ENCODE results near the gene PEX16.

DNA sequence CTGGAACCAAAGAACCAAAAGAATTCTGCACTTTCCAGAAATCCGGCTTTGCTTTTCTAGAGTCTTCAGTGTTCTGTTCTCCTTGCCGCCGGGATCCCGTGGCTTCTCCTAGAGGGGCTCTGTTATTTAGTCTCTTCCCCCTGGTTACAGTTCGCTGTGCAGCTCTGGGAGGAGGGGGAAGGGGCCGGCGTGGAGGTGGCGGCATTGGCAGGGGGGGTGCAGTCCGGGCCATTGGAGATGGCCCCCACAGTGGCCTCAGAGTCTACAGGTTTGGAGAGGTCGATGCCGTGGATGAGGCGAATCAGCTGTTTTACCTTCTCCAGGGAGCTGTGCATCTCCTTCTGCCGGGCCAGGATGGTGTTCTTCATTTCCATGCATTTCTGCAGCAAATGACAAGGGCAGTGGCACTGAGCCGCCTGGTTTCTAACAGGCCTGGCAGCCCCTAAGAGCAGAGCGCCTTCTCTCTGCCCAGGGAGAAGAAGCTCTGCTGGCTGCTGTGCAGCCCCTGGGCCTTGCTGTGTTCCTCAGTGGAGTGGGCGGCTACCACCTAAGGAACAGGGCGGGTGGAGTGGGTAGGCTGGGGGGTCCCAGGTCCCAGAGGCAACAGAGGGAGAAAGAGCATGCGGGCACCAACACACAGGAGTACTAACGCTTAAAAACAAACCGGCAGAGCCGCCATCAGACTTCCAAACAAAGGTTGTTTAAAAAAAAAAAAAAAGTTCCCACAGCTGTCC, 16.3 kb upstream of the PEX16 start:
- TF ChIP-seq, protein P1, sequence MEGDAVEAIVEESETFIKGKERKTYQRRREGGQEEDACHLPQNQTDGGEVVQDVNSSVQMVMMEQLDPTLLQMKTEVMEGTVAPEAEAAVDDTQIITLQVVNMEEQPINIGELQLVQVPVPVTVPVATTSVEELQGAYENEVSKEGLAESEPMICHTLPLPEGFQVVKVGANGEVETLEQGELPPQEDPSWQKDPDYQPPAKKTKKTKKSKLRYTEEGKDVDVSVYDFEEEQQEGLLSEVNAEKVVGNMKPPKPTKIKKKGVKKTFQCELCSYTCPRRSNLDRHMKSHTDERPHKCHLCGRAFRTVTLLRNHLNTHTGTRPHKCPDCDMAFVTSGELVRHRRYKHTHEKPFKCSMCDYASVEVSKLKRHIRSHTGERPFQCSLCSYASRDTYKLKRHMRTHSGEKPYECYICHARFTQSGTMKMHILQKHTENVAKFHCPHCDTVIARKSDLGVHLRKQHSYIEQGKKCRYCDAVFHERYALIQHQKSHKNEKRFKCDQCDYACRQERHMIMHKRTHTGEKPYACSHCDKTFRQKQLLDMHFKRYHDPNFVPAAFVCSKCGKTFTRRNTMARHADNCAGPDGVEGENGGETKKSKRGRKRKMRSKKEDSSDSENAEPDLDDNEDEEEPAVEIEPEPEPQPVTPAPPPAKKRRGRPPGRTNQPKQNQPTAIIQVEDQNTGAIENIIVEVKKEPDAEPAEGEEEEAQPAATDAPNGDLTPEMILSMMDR (conservative IDR thresholded peaks at IDR 0.05) = no peak
- no peak for TF ChIP-seq EZH2 (IDR thresholded peaks at IDR 0.05; ENCODE audit: low read depth)

Measured in PC-9 (cell line).